GM12878 (cell line): Measurements from ENCODE around the gene NSMCE4A. TPM values are rescaled to one million over a fixed set of nuclear protein-coding genes. Genes with fewer than 3 reads are reported as not detected.

ENCODE experiments used
- ATAC-seq: fragments of 200-7000 bp; cut with Tn5 transposase; 3 replicates; pipeline ENCODE4 v1.9.1; 2020; ENCODE audit warnings: mild to moderate bottlenecking, moderate library complexity
- BruUV-seq: library from RNA; stranded (reverse); fragments of 400-500 nt; replicated peaks from 2 replicates; lab custom pipeline; 2021; lab: Mats Ljungman, UMichigan
- CTCF ChIA-PET: fragments of 300-600 bp; sonication (Branson Sonifier 250); formaldehyde crosslinking; extraction: SDS; loops from one replicate; lab custom pipeline; 2021; ENCODE audit warnings: inconsistent platforms; lab: Yijun Ruan, JAX
- POLR2A ChIA-PET: fragments of 350-600 bp; formaldehyde crosslinking; extraction: SDS; loops from one replicate; lab custom pipeline; 2021; ENCODE audit warnings: inconsistent platforms; lab: Charles Lee
- RAD21 ChIA-PET: fragments of 300-600 bp; sonication (Branson Sonifier 250); formaldehyde crosslinking; loops from one replicate; lab custom pipeline; 2023; ENCODE audit warnings: antibody characterized with exemption; ENCODE audit not compliant: unreplicated experiment; lab: Charles Lee
- SMC1A ChIA-PET: fragments of 300-600 bp; sonication (Branson Sonifier 250); formaldehyde crosslinking; loops from one replicate; lab custom pipeline; 2023; ENCODE audit not compliant: unreplicated experiment, uncharacterized antibody; lab: Charles Lee
- DNase-seq: peaks from one replicate; pipeline ENCODE4 v3.0.0-alpha.2; 2011; ENCODE audit warnings: low read depth, low spot score
- FAIRE-seq: peaks from 3 replicates; lab custom pipeline; 2011; peaks lifted over from hg19 to GRCh38; lab: Jason Lieb, UNC
- H2AFZ ChIP-seq: 2 replicates; pipeline ENCODE4 v1.6.0; 2011; ENCODE audit warnings: low read depth, low read length, control low read depth; ENCODE audit not compliant: control insufficient read depth
- H3K27ac ChIP-seq: 2 replicates; pipeline ENCODE4 v1.5.1; 2011; ENCODE audit warnings: control low read depth; ENCODE audit not compliant: control insufficient read depth, insufficient read depth
- H3K27me3 ChIP-seq, 2 experiments: replicated peaks in 1 of 2; 2 replicates each; pipeline versions ENCODE4 v1.6.0 to v1.6.1; 2011; ENCODE audit warnings: low read length in 1 of 2; ENCODE audit not compliant: control insufficient read depth in 2 of 2, insufficient read depth in 2 of 2
- H3K36me3 ChIP-seq, 2 experiments: 2 replicates each; pipeline ENCODE4 v1.5.1; 2011; ENCODE audit warnings: low read length in 1 of 2; ENCODE audit not compliant: control insufficient read depth in 2 of 2, insufficient read depth in 2 of 2
- H3K4me1 ChIP-seq: 2 replicates; pipeline ENCODE4 v1.6.1; 2011; ENCODE audit warnings: mild to moderate bottlenecking, low read length, moderate library complexity, mixed read lengths; ENCODE audit not compliant: control insufficient read depth, insufficient read depth
- H3K4me2 ChIP-seq: 2 replicates; pipeline ENCODE4 v1.6.0; 2011; ENCODE audit warnings: control low read depth; ENCODE audit not compliant: control insufficient read depth, insufficient read depth
- H3K4me3 ChIP-seq: fragments of 200-600 bp; sonication (generic); 2 replicates; pipeline ENCODE4 v1.5.1; 2016
- H3K79me2 ChIP-seq: 2 replicates; pipeline ENCODE4 v1.6.0; 2011; ENCODE audit warnings: low read length; ENCODE audit not compliant: control insufficient read depth, insufficient read depth
- H3K9ac ChIP-seq: 2 replicates; pipeline ENCODE4 v1.8.0; 2011; ENCODE audit warnings: low read length, control low read depth, mixed read lengths; ENCODE audit not compliant: control insufficient read depth, insufficient read depth
- H3K9me3 ChIP-seq: replicated peaks from 3 replicates; pipeline ENCODE4 v1.5.1; 2011; ENCODE audit warnings: mild to moderate bottlenecking, low read length; ENCODE audit not compliant: control insufficient read depth, insufficient read depth
- H4K20me1 ChIP-seq: 2 replicates; pipeline ENCODE4 v1.6.0; 2011; ENCODE audit not compliant: control insufficient read depth, insufficient read depth
- CBFB ChIP-seq: IDR thresholded peaks from 2 replicates; pipeline ENCODE4 v1.6.1; 2016; ENCODE audit warnings: antibody characterized with exemption, low read depth
- FOXM1 ChIP-seq: IDR thresholded peaks from 2 replicates; pipeline ENCODE4 v1.6.1; 2012; ENCODE audit warnings: low read depth, mild to moderate bottlenecking, inconsistent platforms, low read length, moderate library complexity
- HDAC6 ChIP-seq: fragments of 200-600 bp; sonication (generic); IDR thresholded peaks from one replicate; pipeline ENCODE4 v1.8.0; 2017; ENCODE audit warnings: antibody characterized with exemption; ENCODE audit not compliant: unreplicated experiment
- MTA2 ChIP-seq: fragments of 450-650 bp; IDR thresholded peaks from 2 replicates; pipeline ENCODE4 v1.6.1; 2016; ENCODE audit warnings: low read depth, mild to moderate bottlenecking, moderate library complexity
- NBN ChIP-seq: fragments of 450-650 bp; IDR thresholded peaks from 2 replicates; pipeline ENCODE4 v1.6.1; 2016
- POLR2A ChIP-seq: IDR thresholded peaks from 2 replicates; pipeline ENCODE4 v1.6.1; 2011; ENCODE audit warnings: low read depth, mild to moderate bottlenecking, low read length
- POLR2AphosphoS5 ChIP-seq: IDR thresholded peaks from 2 replicates; pipeline ENCODE4 v1.6.1; 2011; ENCODE audit warnings: mild to moderate bottlenecking, low read length, inconsistent platforms
- POU2F2 ChIP-seq: IDR thresholded peaks from 3 replicates; pipeline ENCODE4 v1.6.1; 2011; ENCODE audit warnings: low read depth, mild to moderate bottlenecking, low read length, borderline replicate concordance
- RCOR1 ChIP-seq: conservative IDR thresholded peaks from 2 replicates; pipeline ENCODE4 v1.6.1; 2012; ENCODE audit warnings: low read depth, low read length, improper control_type of control experiment
- TBL1XR1 ChIP-seq: IDR thresholded peaks from 2 replicates; pipeline ENCODE4 v1.6.1; 2012; ENCODE audit warnings: low read depth, low read length, improper control_type of control experiment
- ZSCAN29 ChIP-seq: fragments of 450-650 bp; IDR thresholded peaks from 2 replicates; pipeline ENCODE4 v1.6.1; 2017; ENCODE audit warnings: mild to moderate bottlenecking, moderate library complexity
- WGBS: methylation state at CpG from one replicate; pipeline ENCODE4 v1.1.6; 2016; ENCODE audit warnings: low lambda C conversion rate; ENCODE audit not compliant: insufficient replicate concordance, insufficient coverage; ENCODE audit errors: missing lambda C conversion rate; 5-methylcytosine and 5-hydroxymethylcytosine counted together
- in situ Hi-C: fragments of 300-500 bp; cut with MboI; formaldehyde crosslinking; loops from 9 replicates; pipeline ENCODE4 v1.14.3; 2018; ENCODE audit warnings: mixed read lengths
- intact Hi-C: fragments of 100-400 bp; cut with micrococcal nuclease; formaldehyde crosslinking; loops from one replicate; pipeline ENCODE4 v1.14.2; 2022; ENCODE audit not compliant: unreplicated experiment
- polyA plus RNA-seq, 11 experiments: library from polyadenylated mRNA; depleted of rRNA in 4 of 11; unstranded in 6 of 11; stranded (reverse) in 5 of 11; fragments of >200 nt; fragmentation: Nextera tagmentation in 4 of 11; fragmentation: Illumina TruSeq in 1 of 11; extraction: Ambion mirVana in 4 of 11; extraction: Trizol in 1 of 11; gene quantifications; 1 replicate in 1 of 11; 2 replicates in 10 of 11; pipeline versions ENCODE4 v1.2.1 to v1.2.3, GENCODE V29; 2011 to 2016; ENCODE audit warnings: inconsistent platforms in 2 of 11, missing spikeins in 2 of 11, low read depth in 1 of 11
- total RNA-seq, 4 experiments: library from RNA; depleted of rRNA in 3 of 4; stranded (reverse); fragments of >200 nt in 3 of 4; fragmentation: Illumina TruSeq in 1 of 4; extraction: Trizol in 1 of 4; gene quantifications; 2 replicates each; pipeline versions ENCODE4 v1.2.1 to v1.2.3, GENCODE V29; 2013 to 2021
- TF ChIP-seq, protein P1 (sequence below): IDR thresholded peaks from 2 replicates; pipeline ENCODE4 v1.6.1; 2012; ENCODE audit warnings: low read depth, low read length, improper control_type of control experiment
- TF ChIP-seq, protein P2 (sequence below): IDR thresholded peaks from 2 replicates; pipeline ENCODE4 v1.6.1; 2012; ENCODE audit warnings: mild to moderate bottlenecking, low read depth, low read length
- TF ChIP-seq, protein P3 (sequence below): fragments of 450-650 bp; IDR thresholded peaks from 2 replicates; pipeline ENCODE4 v1.6.1; 2017; ENCODE audit warnings: mild to moderate bottlenecking

The NSMCE4A gene
- total and polyA plus RNA-seq, 10 of the 15 experiments (the other 5 are each of a cell fraction or from before 2014, with no cell fraction given) = 14.2 to 105 (median 76.1) TPM

GRCh38 chr10:121959671-121960070 lies 15.3 kb downstream of the NSMCE4A start (continued):
- TF ChIP-seq, protein P1, sequence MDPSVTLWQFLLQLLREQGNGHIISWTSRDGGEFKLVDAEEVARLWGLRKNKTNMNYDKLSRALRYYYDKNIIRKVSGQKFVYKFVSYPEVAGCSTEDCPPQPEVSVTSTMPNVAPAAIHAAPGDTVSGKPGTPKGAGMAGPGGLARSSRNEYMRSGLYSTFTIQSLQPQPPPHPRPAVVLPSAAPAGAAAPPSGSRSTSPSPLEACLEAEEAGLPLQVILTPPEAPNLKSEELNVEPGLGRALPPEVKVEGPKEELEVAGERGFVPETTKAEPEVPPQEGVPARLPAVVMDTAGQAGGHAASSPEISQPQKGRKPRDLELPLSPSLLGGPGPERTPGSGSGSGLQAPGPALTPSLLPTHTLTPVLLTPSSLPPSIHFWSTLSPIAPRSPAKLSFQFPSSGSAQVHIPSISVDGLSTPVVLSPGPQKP = no peak
- TF ChIP-seq, protein P2, sequence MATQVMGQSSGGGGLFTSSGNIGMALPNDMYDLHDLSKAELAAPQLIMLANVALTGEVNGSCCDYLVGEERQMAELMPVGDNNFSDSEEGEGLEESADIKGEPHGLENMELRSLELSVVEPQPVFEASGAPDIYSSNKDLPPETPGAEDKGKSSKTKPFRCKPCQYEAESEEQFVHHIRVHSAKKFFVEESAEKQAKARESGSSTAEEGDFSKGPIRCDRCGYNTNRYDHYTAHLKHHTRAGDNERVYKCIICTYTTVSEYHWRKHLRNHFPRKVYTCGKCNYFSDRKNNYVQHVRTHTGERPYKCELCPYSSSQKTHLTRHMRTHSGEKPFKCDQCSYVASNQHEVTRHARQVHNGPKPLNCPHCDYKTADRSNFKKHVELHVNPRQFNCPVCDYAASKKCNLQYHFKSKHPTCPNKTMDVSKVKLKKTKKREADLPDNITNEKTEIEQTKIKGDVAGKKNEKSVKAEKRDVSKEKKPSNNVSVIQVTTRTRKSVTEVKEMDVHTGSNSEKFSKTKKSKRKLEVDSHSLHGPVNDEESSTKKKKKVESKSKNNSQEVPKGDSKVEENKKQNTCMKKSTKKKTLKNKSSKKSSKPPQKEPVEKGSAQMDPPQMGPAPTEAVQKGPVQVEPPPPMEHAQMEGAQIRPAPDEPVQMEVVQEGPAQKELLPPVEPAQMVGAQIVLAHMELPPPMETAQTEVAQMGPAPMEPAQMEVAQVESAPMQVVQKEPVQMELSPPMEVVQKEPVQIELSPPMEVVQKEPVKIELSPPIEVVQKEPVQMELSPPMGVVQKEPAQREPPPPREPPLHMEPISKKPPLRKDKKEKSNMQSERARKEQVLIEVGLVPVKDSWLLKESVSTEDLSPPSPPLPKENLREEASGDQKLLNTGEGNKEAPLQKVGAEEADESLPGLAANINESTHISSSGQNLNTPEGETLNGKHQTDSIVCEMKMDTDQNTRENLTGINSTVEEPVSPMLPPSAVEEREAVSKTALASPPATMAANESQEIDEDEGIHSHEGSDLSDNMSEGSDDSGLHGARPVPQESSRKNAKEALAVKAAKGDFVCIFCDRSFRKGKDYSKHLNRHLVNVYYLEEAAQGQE = no peak
- no peak for TF ChIP-seq POU2F2
- TF ChIP-seq MTA2 = no peak

DNA sequence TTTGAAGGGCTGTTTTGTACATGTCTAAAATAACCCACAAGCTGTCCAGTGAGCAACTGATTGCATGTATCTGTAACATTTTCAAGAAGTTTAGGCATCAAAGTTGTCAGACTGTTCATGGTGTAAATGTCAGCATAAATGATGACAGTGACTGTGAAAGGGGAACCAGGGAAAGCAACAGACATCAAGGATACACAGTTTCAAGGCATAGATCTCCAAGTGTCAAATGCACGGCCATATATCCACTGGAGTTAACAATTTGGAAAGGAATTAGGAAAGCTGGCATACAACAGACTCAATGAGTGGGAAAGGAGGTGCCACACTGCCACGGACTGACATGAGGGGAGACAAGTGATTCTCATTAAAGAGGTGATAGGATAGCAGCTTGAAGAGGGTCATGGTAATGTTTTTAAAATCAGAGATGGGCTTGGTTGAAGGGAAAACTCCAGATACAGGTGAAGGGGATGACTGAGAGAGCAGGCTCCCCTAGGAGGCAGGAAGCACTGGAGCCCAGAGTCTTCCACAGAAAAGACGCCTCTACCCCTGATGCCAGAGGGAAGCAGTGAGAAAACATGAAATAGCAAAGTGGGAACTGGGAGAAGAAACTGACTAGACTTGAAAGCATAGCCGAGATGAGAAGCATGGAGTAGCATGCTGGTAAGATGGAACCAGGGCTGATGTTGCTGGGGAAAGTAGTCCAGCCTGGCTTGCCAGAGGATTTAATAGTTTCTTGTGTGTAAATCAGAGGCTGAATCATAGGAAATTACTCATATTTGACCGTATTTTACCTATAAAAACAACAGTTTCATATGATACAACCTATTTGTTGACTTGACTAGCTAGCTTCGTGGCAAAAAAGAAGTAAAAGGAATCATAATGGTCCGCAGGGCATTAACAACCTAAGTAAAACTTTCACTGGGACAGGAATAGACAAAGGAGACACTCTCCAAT lies 18.6 kb downstream of the NSMCE4A start:
- H3K79me2 ChIP-seq = no peaks in the 10 kb centered on the region
- in situ Hi-C loops = no loop called here
- no TSS peak for BruUV-seq
- ATAC-seq (no peak), DNase-seq (no peak), FAIRE-seq (no peak)
- no peaks in the 10 kb centered on the region for H3K4me1 ChIP-seq
- no peak overlapping the region for H2AFZ ChIP-seq
- RAD21 ChIA-PET = no interaction called here
- no peak overlapping the region for H3K4me3 ChIP-seq
- intact Hi-C loops = no loop called here
- H3K27me3 ChIP-seq = no peaks in the 10 kb centered on the region
- POLR2A ChIA-PET = no interaction called here
- H3K9me3 ChIP-seq = no peaks in the 10 kb centered on the region
- no peak overlapping the region for H3K4me2 ChIP-seq
- SMC1A ChIA-PET = interaction anchor here (1.6 kb wide), 1 partner anchor 8 kb away, joined by 7 read pairs; no protein-coding TSS in a partner anchor
- CTCF ChIA-PET = interaction anchor here (0.6 kb wide), 1 partner anchor 1396 kb away, joined by 3 read pairs; no protein-coding TSS in a partner anchor
- no peaks in the 10 kb centered on the region for H4K20me1 ChIP-seq
- WGBS = 79% methylated on average over 7 of the region's 7 CpGs
- no peak overlapping the region for H3K9ac ChIP-seq
- no peak overlapping the region for H3K27ac ChIP-seq
- H3K36me3 ChIP-seq = peaks cover 3 to 13% of the 10 kb centered on the region in 2 experiments; a peak in 3 of 4 replicates
- TF ChIP-seq ZSCAN29 = no peak
- no peak for TF ChIP-seq NBN
- no peak for TF ChIP-seq POLR2A
- TF ChIP-seq RCOR1 = no peak
- TF ChIP-seq POU2F2 = no peak
- TF ChIP-seq FOXM1 = no peak
- TF ChIP-seq POLR2AphosphoS5 = no peak
- TF ChIP-seq TBL1XR1 = no peak
- TF ChIP-seq HDAC6 = no peak
- TF ChIP-seq, protein P3, sequence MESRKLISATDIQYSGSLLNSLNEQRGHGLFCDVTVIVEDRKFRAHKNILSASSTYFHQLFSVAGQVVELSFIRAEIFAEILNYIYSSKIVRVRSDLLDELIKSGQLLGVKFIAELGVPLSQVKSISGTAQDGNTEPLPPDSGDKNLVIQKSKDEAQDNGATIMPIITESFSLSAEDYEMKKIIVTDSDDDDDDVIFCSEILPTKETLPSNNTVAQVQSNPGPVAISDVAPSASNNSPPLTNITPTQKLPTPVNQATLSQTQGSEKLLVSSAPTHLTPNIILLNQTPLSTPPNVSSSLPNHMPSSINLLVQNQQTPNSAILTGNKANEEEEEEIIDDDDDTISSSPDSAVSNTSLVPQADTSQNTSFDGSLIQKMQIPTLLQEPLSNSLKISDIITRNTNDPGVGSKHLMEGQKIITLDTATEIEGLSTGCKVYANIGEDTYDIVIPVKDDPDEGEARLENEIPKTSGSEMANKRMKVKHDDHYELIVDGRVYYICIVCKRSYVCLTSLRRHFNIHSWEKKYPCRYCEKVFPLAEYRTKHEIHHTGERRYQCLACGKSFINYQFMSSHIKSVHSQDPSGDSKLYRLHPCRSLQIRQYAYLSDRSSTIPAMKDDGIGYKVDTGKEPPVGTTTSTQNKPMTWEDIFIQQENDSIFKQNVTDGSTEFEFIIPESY = no peak
- no peak for TF ChIP-seq CBFB
